HG03025 (cell line): ENCODE results near the gene MSRB1.
"Not testable (repeated sequence)": the region's sequence is repeated elsewhere in the genome, so short reads cannot be mapped to it uniquely, and the experiment has no call there.

Source experiments
- ATAC-seq: cut with Tn5 transposase; IDR thresholded peaks from one replicate; pipeline ENCODE4 v1.9.1; 2021; ENCODE audit warnings: mild to moderate bottlenecking, moderate library complexity; ENCODE audit not compliant: unreplicated experiment, low FRiP score

Gene MSRB1

GRCh38 chr16:1941162-1942046 is 1.6 kb downstream of the MSRB1 start:
- no peak for ATAC-seq

- no peak for ATAC-seq
Observed at GRCh38 chr16:1940273-1941161, 2.5 kb downstream of the MSRB1 start.

GRCh38 chr16:1939833-1940232 is 3.2 kb downstream of the MSRB1 start:
- not testable (repeated sequence) for ATAC-seq

GRCh38 chr16:1938910-1939309 is 4.1 kb downstream of the MSRB1 start:
- ATAC-seq: no peak

GRCh38 chr16:1938316-1938715 is 4.7 kb downstream of the MSRB1 start:
- no peak for ATAC-seq

GRCh38 chr16:1936945-1937479 is 6.0 kb downstream of the MSRB1 start:
- ATAC-seq: no peak

GRCh38 chr16:1933097-1933661 is 9.8 kb downstream of the MSRB1 start:
- no peak for ATAC-seq

GRCh38 chr16:1932050-1933028 is 10.7 kb downstream of the MSRB1 start:
- no peak for ATAC-seq

GRCh38 chr16:1930338-1930720 is 12.7 kb downstream of the MSRB1 start:
- no peak for ATAC-seq

GRCh38 chr16:1929578-1930337 is 13.2 kb downstream of the MSRB1 start:
- ATAC-seq: peak; percentile 60

- ATAC-seq: no peak
Observed at GRCh38 chr16:1929105-1929504, 13.9 kb downstream of the MSRB1 start.

GRCh38 chr16:1926271-1926670 is 16.7 kb downstream of the MSRB1 start:
- ATAC-seq: no peak

GRCh38 chr16:1924095-1924494 is 18.9 kb downstream of the MSRB1 start:
- ATAC-seq: no peak

- ATAC-seq: no peak
Observed at GRCh38 chr16:1923299-1924034, 19.5 kb downstream of the MSRB1 start.

GRCh38 chr16:1922357-1922756 is 20.6 kb downstream of the MSRB1 start:
- ATAC-seq: no peak

GRCh38 chr16:1920727-1921171 is 22.2 kb downstream of the MSRB1 start:
- ATAC-seq: no peak

GRCh38 chr16:1920122-1920521 is 22.9 kb downstream of the MSRB1 start:
- ATAC-seq: not testable (repeated sequence)

- no peak for ATAC-seq
Observed at GRCh38 chr16:1919327-1919998, 23.5 kb downstream of the MSRB1 start.
